Stromal cell of bone marrow (primary cell): ENCODE data around the gene ZNF804B.

Source experiments
- DNase-seq: peaks from one replicate; pipeline ENCODE4 v3.0.0-alpha.2; 2012; ENCODE audit warnings: low read depth

ZNF804B gene

GRCh38 chr7:88985295-88985694 lies 225.8 kb downstream of the ZNF804B start:
- no peak for DNase-seq

GRCh38 chr7:89001306-89001705 lies 241.8 kb downstream of the ZNF804B start:
- no peak for DNase-seq

GRCh38 chr7:89002981-89003956 lies 243.8 kb downstream of the ZNF804B start:
- DNase-seq, result no peak

- DNase-seq, result no peak
Observed at GRCh38 chr7:89012016-89012415, 252.5 kb downstream of the ZNF804B start.

GRCh38 chr7:89017695-89018094 lies 258.2 kb downstream of the ZNF804B start:
- no peak for DNase-seq

- DNase-seq, result no peak
Observed at GRCh38 chr7:89021741-89022140, 262.2 kb downstream of the ZNF804B start.

- no peak for DNase-seq
Observed at GRCh38 chr7:89023206-89023605, 263.7 kb downstream of the ZNF804B start.

- no peak for DNase-seq
Observed at GRCh38 chr7:89023877-89024276, 264.4 kb downstream of the ZNF804B start.

- no peak for DNase-seq
Observed at GRCh38 chr7:89027781-89028180, 268.3 kb downstream of the ZNF804B start.

GRCh38 chr7:89028319-89028718 lies 268.8 kb downstream of the ZNF804B start:
- DNase-seq, result no peak

- no peak for DNase-seq
Observed at GRCh38 chr7:89029864-89030263, 270.4 kb downstream of the ZNF804B start.

GRCh38 chr7:89041240-89041639 lies 281.7 kb downstream of the ZNF804B start:
- DNase-seq, result no peak

- DNase-seq, result no peak
Observed at GRCh38 chr7:89042940-89043339, 283.4 kb downstream of the ZNF804B start.

- no peak for DNase-seq
Observed at GRCh38 chr7:89049043-89049442, 289.5 kb downstream of the ZNF804B start.

- no peak for DNase-seq
Observed at GRCh38 chr7:89053130-89053529, 293.6 kb downstream of the ZNF804B start.

- no peak for DNase-seq
Observed at GRCh38 chr7:89054361-89054760, 294.9 kb downstream of the ZNF804B start.

- DNase-seq, result no peak
Observed at GRCh38 chr7:89060234-89060633, 300.7 kb downstream of the ZNF804B start.

GRCh38 chr7:89064831-89065230 lies 305.3 kb downstream of the ZNF804B start:
- DNase-seq, result no peak

GRCh38 chr7:89067048-89067447 lies 307.5 kb downstream of the ZNF804B start:
- no peak for DNase-seq

- no peak for DNase-seq
Observed at GRCh38 chr7:89072081-89072480, 312.6 kb downstream of the ZNF804B start.

GRCh38 chr7:89073776-89074175 lies 314.3 kb downstream of the ZNF804B start:
- DNase-seq, result no peak

- no peak for DNase-seq
Observed at GRCh38 chr7:89077992-89078391, 318.5 kb downstream of the ZNF804B start.

GRCh38 chr7:89085580-89085979 lies 326.1 kb downstream of the ZNF804B start:
- no peak for DNase-seq

- DNase-seq, result no peak
Observed at GRCh38 chr7:89091550-89091949, 332.1 kb downstream of the ZNF804B start.
